H9 (cell line): ENCODE data around the gene WDR54. TPM values are rescaled to one million over a fixed set of nuclear protein-coding genes. Genes with fewer than 3 reads are reported as not detected.

ENCODE experiments used
- DNase-seq: peaks from one replicate; pipeline ENCODE4 v3.0.0-alpha.2; 2017
- H2AFZ ChIP-seq: one replicate; pipeline ENCODE4 v1.6.1; 2013; ENCODE audit warnings: mild to moderate bottlenecking, low read length, control low read depth, moderate library complexity
- H2AK5ac ChIP-seq: 2 replicates; pipeline ENCODE4 v1.6.1; 2013; ENCODE audit warnings: low read length, control low read depth, mixed read lengths; ENCODE audit not compliant: insufficient read length
- H2BK120ac ChIP-seq: one replicate; pipeline ENCODE4 v1.6.1; 2013; ENCODE audit warnings: low read depth, mild to moderate bottlenecking, low read length, control low read depth, inconsistent platforms; ENCODE audit not compliant: poor library complexity, severe bottlenecking
- H2BK12ac ChIP-seq: 2 replicates; pipeline ENCODE4 v1.6.1; 2013; ENCODE audit warnings: low read length, control low read depth, mixed read lengths, low read depth; ENCODE audit not compliant: insufficient read length
- H2BK15ac ChIP-seq: 2 replicates; pipeline ENCODE4 v1.6.1; 2013; ENCODE audit warnings: low read depth, low read length, control low read depth
- H2BK20ac ChIP-seq: one replicate; pipeline ENCODE4 v1.6.1; 2013; ENCODE audit warnings: low read depth, mild to moderate bottlenecking, low read length, control low read depth, inconsistent platforms; ENCODE audit not compliant: poor library complexity, severe bottlenecking
- H2BK5ac ChIP-seq: 2 replicates; pipeline ENCODE4 v1.6.1; 2013; ENCODE audit warnings: low read length, control low read depth, mixed read lengths; ENCODE audit not compliant: insufficient read length
- H3K14ac ChIP-seq: 2 replicates; pipeline ENCODE4 v1.6.1; 2013; ENCODE audit warnings: low read length, control low read depth; ENCODE audit not compliant: insufficient read depth
- H3K18ac ChIP-seq: 2 replicates; pipeline ENCODE4 v1.6.1; 2013; ENCODE audit warnings: low read depth, mild to moderate bottlenecking, mixed read lengths, low read length, control low read depth; ENCODE audit not compliant: insufficient read length
- H3K23ac ChIP-seq: 2 replicates; pipeline ENCODE4 v1.6.1; 2013; ENCODE audit warnings: low read length, control low read depth, mixed read lengths, low read depth; ENCODE audit not compliant: insufficient read length
- H3K23me2 ChIP-seq: 2 replicates; pipeline ENCODE4 v1.6.1; 2013; ENCODE audit warnings: low read depth, mild to moderate bottlenecking, mixed read lengths, low read length, control low read depth; ENCODE audit not compliant: insufficient read length, poor library complexity, severe bottlenecking
- H3K27ac ChIP-seq: 2 replicates; pipeline ENCODE4 v1.5.1; 2013; ENCODE audit warnings: low read length, control low read depth, mixed read lengths, low read depth; ENCODE audit not compliant: insufficient read length
- H3K27me3 ChIP-seq: 2 replicates; pipeline ENCODE4 v1.6.1; 2013; ENCODE audit warnings: low read length, control low read depth, inconsistent platforms; ENCODE audit not compliant: insufficient read depth
- H3K4ac ChIP-seq: 2 replicates; pipeline ENCODE4 v1.6.1; 2013; ENCODE audit warnings: low read depth, mild to moderate bottlenecking, control low read depth, inconsistent platforms, low read length, moderate library complexity
- H3K4me1 ChIP-seq: 2 replicates; pipeline ENCODE4 v1.6.1; 2013; ENCODE audit warnings: low read length, control low read depth, inconsistent platforms; ENCODE audit not compliant: insufficient read depth
- H3K4me2 ChIP-seq: 2 replicates; pipeline ENCODE4 v1.6.1; 2013; ENCODE audit warnings: low read length, control low read depth, mixed read lengths; ENCODE audit not compliant: insufficient read length, insufficient read depth
- H3K56ac ChIP-seq: 2 replicates; pipeline ENCODE4 v1.6.1; 2013; ENCODE audit warnings: low read depth, mild to moderate bottlenecking, mixed read lengths, low read length, control low read depth; ENCODE audit not compliant: insufficient read length
- H3K79me1 ChIP-seq: 2 replicates; pipeline ENCODE4 v1.6.1; 2013; ENCODE audit warnings: low read depth, mild to moderate bottlenecking, moderate library complexity, low read length, control low read depth, inconsistent platforms; ENCODE audit not compliant: insufficient read depth, poor library complexity, severe bottlenecking
- H3K79me2 ChIP-seq: 2 replicates; pipeline ENCODE4 v1.6.1; 2013; ENCODE audit warnings: low read length, control low read depth, inconsistent platforms; ENCODE audit not compliant: insufficient read depth
- H3K9ac ChIP-seq: 2 replicates; pipeline ENCODE4 v1.6.1; 2013; ENCODE audit warnings: low read length, control low read depth, mixed read lengths; ENCODE audit not compliant: insufficient read length; ENCODE audit errors: extremely low read depth
- H3K9me3 ChIP-seq: one replicate; pipeline ENCODE4 v1.6.1; 2013; ENCODE audit warnings: low read depth, low read length, inconsistent platforms; ENCODE audit not compliant: control insufficient read depth
- H3T11ph ChIP-seq: one replicate; pipeline ENCODE4 v1.6.1; 2013; ENCODE audit warnings: mild to moderate bottlenecking, low read length, control low read depth, inconsistent platforms
- H4K20me1 ChIP-seq: one replicate; pipeline ENCODE4 v1.6.1; 2013; ENCODE audit not compliant: control insufficient read depth, insufficient read length, insufficient read depth
- H4K5ac ChIP-seq: 2 replicates; pipeline ENCODE4 v1.6.1; 2013; ENCODE audit warnings: low read depth, mild to moderate bottlenecking, mixed read lengths, low read length, control low read depth; ENCODE audit not compliant: insufficient read length
- H4K8ac ChIP-seq: replicated peaks from 2 replicates; pipeline ENCODE4 v1.6.1; 2013; ENCODE audit warnings: low read length, control low read depth, mixed read lengths, low read depth; ENCODE audit not compliant: insufficient read length
- H4K91ac ChIP-seq: 2 replicates; pipeline ENCODE4 v1.6.1; 2013; ENCODE audit warnings: low read depth, mild to moderate bottlenecking, moderate library complexity, mixed read lengths, low read length, control low read depth; ENCODE audit not compliant: insufficient read length
- H3K27ac Mint-ChIP-seq, 3 experiments: 2 replicates in 2 of 3; 3 replicates in 1 of 3; pipeline ENCODE4 v1.8.0; 2020 to 2021; ENCODE audit warnings: mixed read lengths in 3 of 3, mild to moderate bottlenecking in 1 of 3, moderate library complexity in 1 of 3
- H3K27me3 Mint-ChIP-seq: 2 replicates; pipeline ENCODE4 v1.8.0; 2021; ENCODE audit warnings: low read depth, mild to moderate bottlenecking, moderate library complexity, mixed read lengths
- H3K36me3 Mint-ChIP-seq, 3 experiments: 2 replicates in 2 of 3; 3 replicates in 1 of 3; pipeline ENCODE4 v1.8.0; 2020 to 2021; ENCODE audit warnings: low read depth in 3 of 3, mixed read lengths in 3 of 3; ENCODE audit not compliant: insufficient read depth in 1 of 3
- H3K4me1 Mint-ChIP-seq, 2 experiments: 2 replicates each; pipeline ENCODE4 v1.8.0; 2020; ENCODE audit warnings: mixed read lengths in 2 of 2
- H3K4me3 Mint-ChIP-seq, 2 experiments: 2 replicates in 1 of 2; 3 replicates in 1 of 2; pipeline ENCODE4 v1.8.0; 2020 to 2021; ENCODE audit warnings: mild to moderate bottlenecking in 2 of 2, mixed read lengths in 2 of 2, moderate library complexity in 1 of 2
- H3K9me3 Mint-ChIP-seq, 2 experiments: 2 replicates in 1 of 2; 3 replicates in 1 of 2; pipeline ENCODE4 v1.8.0; 2020; ENCODE audit warnings: mild to moderate bottlenecking in 2 of 2, mixed read lengths in 2 of 2, moderate library complexity in 1 of 2
- WGBS: extraction: QIAGEN DNeasy Blood & Tissue Kit; methylation state at CpG from one replicate; pipeline ENCODE4 v1.1.7; 2013; ENCODE audit warnings: missing lambda C conversion rate, low lambda C conversion rate, mixed read lengths; ENCODE audit not compliant: insufficient read length; ENCODE audit errors: extremely low coverage; 5-methylcytosine and 5-hydroxymethylcytosine counted together
- total RNA-seq: library from RNA; stranded (reverse); gene quantifications from 2 replicates; pipeline ENCODE4 v1.2.1, GENCODE V29; 2021
- TF ChIP-seq, protein P1 (sequence below): fragments of 200-600 bp; sonication (generic); conservative IDR thresholded peaks from 3 replicates; pipeline ENCODE4 v1.8.0; 2021; ENCODE audit warnings: antibody characterized with exemption, mild to moderate bottlenecking

The WDR54 gene
- total RNA-seq, 1 experiment from 2014 or later: 66.4 TPM

DNA sequence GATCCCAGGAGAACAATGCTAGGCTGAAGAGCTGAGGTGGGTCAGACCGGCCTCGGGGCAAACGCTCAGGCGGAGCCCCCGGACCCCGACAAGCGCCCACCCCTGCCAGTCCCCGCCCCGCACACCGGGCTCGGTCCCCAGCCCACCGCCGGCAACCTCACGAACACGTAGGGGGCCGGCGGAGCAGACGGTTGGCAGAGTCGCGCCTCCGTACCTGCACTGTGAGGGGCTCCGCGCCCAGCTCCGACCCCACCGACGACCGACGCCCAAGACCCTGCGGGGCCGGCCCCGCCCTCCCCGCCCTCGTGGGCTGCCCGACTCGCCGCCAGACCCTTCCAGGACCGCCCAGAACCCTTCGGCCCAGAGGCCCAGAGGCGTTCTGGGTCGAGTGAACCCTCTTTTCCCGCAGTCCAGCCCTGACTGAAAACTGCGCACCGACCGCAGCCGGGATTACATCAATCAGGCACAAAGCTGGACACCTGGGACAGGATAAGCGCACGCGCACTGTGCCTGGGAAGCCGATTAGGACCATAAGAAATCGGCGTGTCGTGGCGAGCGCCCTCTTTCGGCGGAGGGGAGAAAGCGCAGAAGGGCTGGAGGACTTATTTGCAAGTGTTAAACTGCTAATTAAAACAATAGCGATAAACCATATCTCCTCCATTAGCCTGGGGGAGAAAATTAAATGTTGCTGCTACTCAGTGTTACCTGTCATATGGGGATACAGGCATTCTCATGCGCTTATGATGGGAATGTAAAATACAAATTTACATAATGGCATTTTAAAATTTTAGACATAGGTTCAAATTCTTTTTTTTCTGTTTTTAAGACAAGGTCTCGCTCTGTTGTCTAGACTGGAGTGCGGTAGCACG lies 29.7 kb upstream of the WDR54 start:
- peak overlapping the region; percentile 46 for H2BK5ac ChIP-seq
- peak overlapping the region; percentile 84 to 90 for H3K4me3 Mint-ChIP-seq
- no peak overlapping the region for H2BK120ac ChIP-seq
- no peak overlapping the region for H3K56ac ChIP-seq
- H3K79me1 ChIP-seq: no peaks in the 10 kb centered on the region
- TF ChIP-seq, protein P1, sequence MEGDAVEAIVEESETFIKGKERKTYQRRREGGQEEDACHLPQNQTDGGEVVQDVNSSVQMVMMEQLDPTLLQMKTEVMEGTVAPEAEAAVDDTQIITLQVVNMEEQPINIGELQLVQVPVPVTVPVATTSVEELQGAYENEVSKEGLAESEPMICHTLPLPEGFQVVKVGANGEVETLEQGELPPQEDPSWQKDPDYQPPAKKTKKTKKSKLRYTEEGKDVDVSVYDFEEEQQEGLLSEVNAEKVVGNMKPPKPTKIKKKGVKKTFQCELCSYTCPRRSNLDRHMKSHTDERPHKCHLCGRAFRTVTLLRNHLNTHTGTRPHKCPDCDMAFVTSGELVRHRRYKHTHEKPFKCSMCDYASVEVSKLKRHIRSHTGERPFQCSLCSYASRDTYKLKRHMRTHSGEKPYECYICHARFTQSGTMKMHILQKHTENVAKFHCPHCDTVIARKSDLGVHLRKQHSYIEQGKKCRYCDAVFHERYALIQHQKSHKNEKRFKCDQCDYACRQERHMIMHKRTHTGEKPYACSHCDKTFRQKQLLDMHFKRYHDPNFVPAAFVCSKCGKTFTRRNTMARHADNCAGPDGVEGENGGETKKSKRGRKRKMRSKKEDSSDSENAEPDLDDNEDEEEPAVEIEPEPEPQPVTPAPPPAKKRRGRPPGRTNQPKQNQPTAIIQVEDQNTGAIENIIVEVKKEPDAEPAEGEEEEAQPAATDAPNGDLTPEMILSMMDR: peak; percentile 97
- no peaks in the 10 kb centered on the region for H3K9me3 ChIP-seq
- H2AK5ac ChIP-seq: no peak overlapping the region
- no peaks in the 10 kb centered on the region for H4K20me1 ChIP-seq
- no peak overlapping the region for H3K27ac ChIP-seq
- H3K79me2 ChIP-seq: peaks cover 18% of the 10 kb centered on the region; the same call in 1 of the 2 replicates
- no peaks in the 10 kb centered on the region for H3K27me3 ChIP-seq
- no CpG with 5 or more reads among the region's 62 CpGs for WGBS
- no peak overlapping the region for H3K23ac ChIP-seq
- H2BK20ac ChIP-seq: no peak overlapping the region
- no peaks in the 10 kb centered on the region for H3K36me3 Mint-ChIP-seq
- peak overlapping the region; percentile 87 for H3K9ac ChIP-seq
- peak overlapping the region; percentile 93 for H2AFZ ChIP-seq
- DNase-seq: peak; percentile 94
- H3K23me2 ChIP-seq: peaks cover 7% of the 10 kb centered on the region
- H3K4me2 ChIP-seq: peak overlapping the region; percentile 96
- H4K91ac ChIP-seq: no peak overlapping the region
- H2BK15ac ChIP-seq: no peak overlapping the region
- no peak overlapping the region for H4K8ac ChIP-seq
- peaks cover 0 to 6% of the 10 kb centered on the region in 2 experiments; a peak in 3 of 4 replicates for H3K4me1 Mint-ChIP-seq
- peak overlapping the region; percentile 99 to 100 (median 100) for H3K27ac Mint-ChIP-seq
- H2BK12ac ChIP-seq: no peak overlapping the region
- H3T11ph ChIP-seq: no peak overlapping the region
- no peak overlapping the region for H3K4ac ChIP-seq
- peak overlapping the region; percentile 92 for H3K18ac ChIP-seq
- no peaks in the 10 kb centered on the region for H3K9me3 Mint-ChIP-seq
- peaks cover 1% of the 10 kb centered on the region for H3K27me3 Mint-ChIP-seq
- peaks cover 4% of the 10 kb centered on the region; the same call in 1 of the 2 replicates for H3K4me1 ChIP-seq
- H4K5ac ChIP-seq: peak overlapping the region; percentile 57
- peak overlapping the region; percentile 94 for H3K14ac ChIP-seq
